Activated T-helper 1 cell treated with anti-CD3 and anti-CD28 coated beads, Interleukin-2, amount 50 U/mL, for 16 hours (primary cell): Measurements from ENCODE around the gene ALPP.
"Not testable (repeated sequence)": the region's sequence is repeated elsewhere in the genome, so short reads cannot be mapped to it uniquely, and the experiment has no call there.

Experiments used
- DNase-seq, 2 donors: peaks; one replicate each; pipeline ENCODE4 v3.0.0-alpha.2; 2020; ENCODE audit warnings: low read depth in 1 of 2, low spot score in 1 of 2

ALPP gene

GRCh38 chr2:232419245-232420072 lies 40.9 kb downstream of the ALPP start:
- DNase-seq, result no peak

GRCh38 chr2:232420073-232420454 lies 41.5 kb downstream of the ALPP start:
- no peak for DNase-seq

- DNase-seq, result no peak
These were observed 42.1 kb downstream of the ALPP start for GRCh38 chr2:232420463-232421188.

GRCh38 chr2:232421189-232421785 lies 42.7 kb downstream of the ALPP start:
- no peak for DNase-seq

- no peak for DNase-seq
These were observed 43.5 kb downstream of the ALPP start for GRCh38 chr2:232422051-232422450.

GRCh38 chr2:232422996-232423395 lies 44.4 kb downstream of the ALPP start:
- DNase-seq, result not testable (repeated sequence)

GRCh38 chr2:232423407-232423806 lies 44.9 kb downstream of the ALPP start:
- DNase-seq, result not testable (repeated sequence)

- no peak for DNase-seq
These were observed 53.4 kb downstream of the ALPP start for GRCh38 chr2:232431705-232432590.
